HG02678 (cell line): ENCODE data around the gene CHKA.

Experiments
- ATAC-seq: cut with Tn5 transposase; IDR thresholded peaks from one replicate; pipeline ENCODE4 v1.9.1; 2021; ENCODE audit warnings: mild to moderate bottlenecking, moderate library complexity; ENCODE audit not compliant: unreplicated experiment

Gene CHKA

GRCh38 chr11:68143310-68143689 lies 22.1 kb upstream of the CHKA start:
- ATAC-seq: no peak

- no peak for ATAC-seq
These were observed 21.5 kb upstream of the CHKA start for GRCh38 chr11:68142441-68143309.

GRCh38 chr11:68142028-68142412 lies 20.8 kb upstream of the CHKA start:
- no peak for ATAC-seq

- no peak for ATAC-seq
These were observed 20.2 kb upstream of the CHKA start for GRCh38 chr11:68141246-68142027.

- ATAC-seq: no peak
These were observed 19.5 kb upstream of the CHKA start for GRCh38 chr11:68140496-68141245.

- no peak for ATAC-seq
These were observed 17.0 kb upstream of the CHKA start for GRCh38 chr11:68138237-68138636.

GRCh38 chr11:68137833-68138232 lies 16.6 kb upstream of the CHKA start:
- no peak for ATAC-seq

GRCh38 chr11:68136866-68137265 lies 15.7 kb upstream of the CHKA start:
- ATAC-seq: no peak

- ATAC-seq: no peak
These were observed 14.0 kb upstream of the CHKA start for GRCh38 chr11:68135161-68135560.

- no peak for ATAC-seq
These were observed 12.6 kb upstream of the CHKA start for GRCh38 chr11:68133761-68134160.

- ATAC-seq: no peak
These were observed 8.9 kb upstream of the CHKA start for GRCh38 chr11:68130121-68130520.

GRCh38 chr11:68128682-68129327 lies 7.6 kb upstream of the CHKA start:
- ATAC-seq: no peak

GRCh38 chr11:68127714-68128681 lies 6.8 kb upstream of the CHKA start:
- no peak for ATAC-seq

GRCh38 chr11:68125164-68125563 lies 4.0 kb upstream of the CHKA start:
- ATAC-seq: no peak

GRCh38 chr11:68122936-68123539 lies 1.9 kb upstream of the CHKA start:
- no peak for ATAC-seq

- ATAC-seq: peak; percentile 17
These were observed 718 bp downstream of the CHKA start for GRCh38 chr11:68120273-68121066.

- ATAC-seq: no peak
These were observed 2.3 kb downstream of the CHKA start for GRCh38 chr11:68118706-68119448.
